Endothelial cell of umbilical vein (primary cell): ENCODE data around the gene PIANP. TPM values are rescaled to one million over a fixed set of nuclear protein-coding genes. Genes with fewer than 3 reads are reported as not detected.

ENCODE experiments used
- BruUV-seq: library from RNA; stranded (reverse); fragments of 400-500 nt; replicated peaks from 2 replicates; lab custom pipeline; 2021; lab: Mats Ljungman, UMichigan
- CTCF ChIA-PET: fragments of 300-600, 350-600 bp; sonication (Branson Sonifier 250); formaldehyde crosslinking; loops from one replicate; lab custom pipeline; 2021; ENCODE audit warnings: antibody characterized with exemption, inconsistent platforms; lab: Charles Lee
- POLR2A ChIA-PET: fragments of 300-600, 350-600 bp; sonication (Branson Sonifier 250); formaldehyde crosslinking; loops from one replicate; lab custom pipeline; 2021; ENCODE audit warnings: antibody characterized with exemption, inconsistent platforms; lab: Charles Lee
- DNase-seq: peaks from one replicate; pipeline ENCODE4 v3.0.0-alpha.2; 2011; ENCODE audit warnings: low read depth, low spot score
- FAIRE-seq: peaks from 2 replicates; lab custom pipeline; 2011; peaks lifted over from hg19 to GRCh38; lab: Jason Lieb, UNC
- H2AFZ ChIP-seq: 2 replicates; pipeline ENCODE4 v1.6.0; 2012; ENCODE audit warnings: low read depth, low read length, control low read depth, inconsistent platforms
- H3K27ac ChIP-seq: 2 replicates; pipeline ENCODE4 v1.5.1; 2011; ENCODE audit warnings: low read depth, mild to moderate bottlenecking, control low read depth, low read length, moderate library complexity; ENCODE audit not compliant: insufficient read depth
- H3K27me3 ChIP-seq, 2 experiments: 2 replicates each; pipeline versions ENCODE4 v1.6.0 to v1.6.1; 2011; ENCODE audit warnings: low read length in 2 of 2, mixed read lengths in 1 of 2; ENCODE audit not compliant: control insufficient read depth in 2 of 2, insufficient read depth in 2 of 2
- H3K36me3 ChIP-seq, 2 experiments: 2 replicates in 1 of 2; 3 replicates in 1 of 2; pipeline ENCODE4 v1.5.1; 2011; ENCODE audit warnings: low read length in 2 of 2, mild to moderate bottlenecking in 1 of 2, moderate library complexity in 1 of 2; ENCODE audit not compliant: control insufficient read depth in 2 of 2, insufficient read depth in 2 of 2; ENCODE audit errors: extremely low read depth in 1 of 2
- H3K4me1 ChIP-seq: 3 replicates; pipeline ENCODE4 v1.5.1; 2011; ENCODE audit warnings: mild to moderate bottlenecking, low read length; ENCODE audit not compliant: control insufficient read depth, insufficient read depth; ENCODE audit errors: extremely low read depth
- H3K4me2 ChIP-seq: 2 replicates; pipeline ENCODE4 v1.6.1; 2011; ENCODE audit warnings: low read length, control low read depth, mixed read lengths; ENCODE audit not compliant: insufficient read depth
- H3K4me3 ChIP-seq, 3 experiments: fragments of 200-600 bp in 1 of 3; sonication (generic), shearing (Covaris generic) in 1 of 3; replicated peaks in 1 of 3; 2 replicates each; pipeline ENCODE4 v1.5.1; 2011 to 2016; ENCODE audit warnings: control low read depth in 3 of 3, low read length in 3 of 3, mild to moderate bottlenecking in 2 of 3, inconsistent platforms in 1 of 3, low read depth in 1 of 3, moderate library complexity in 1 of 3; ENCODE audit not compliant: insufficient read depth in 1 of 3
- H3K79me2 ChIP-seq: 2 replicates; pipeline ENCODE4 v1.6.0; 2012; ENCODE audit warnings: low read length, inconsistent platforms; ENCODE audit not compliant: control insufficient read depth, insufficient read depth
- H3K9ac ChIP-seq: replicated peaks from 2 replicates; pipeline ENCODE3; 2011; ENCODE audit warnings: low read length, control low read depth; ENCODE audit not compliant: insufficient read depth; ENCODE audit errors: extremely low read depth
- H3K9me1 ChIP-seq: replicated peaks from 3 replicates; pipeline ENCODE4 v1.6.0; 2011; ENCODE audit warnings: mild to moderate bottlenecking, low read length; ENCODE audit not compliant: control insufficient read depth, insufficient read depth; ENCODE audit errors: extremely low read depth
- H3K9me3 ChIP-seq: replicated peaks from 2 replicates; pipeline ENCODE4 v1.5.1; 2012; ENCODE audit warnings: low read length, inconsistent platforms; ENCODE audit not compliant: control insufficient read depth, insufficient read depth
- H4K20me1 ChIP-seq: replicated peaks from 2 replicates; pipeline ENCODE3; 2011; ENCODE audit warnings: mild to moderate bottlenecking, low read length; ENCODE audit not compliant: control insufficient read depth, insufficient read depth; ENCODE audit errors: extremely low read depth
- EZH2 ChIP-seq: IDR thresholded peaks from 2 replicates; pipeline ENCODE4 v1.6.1; 2012; ENCODE audit warnings: borderline replicate concordance, low read depth, mild to moderate bottlenecking, moderate library complexity, low read length, inconsistent platforms; ENCODE audit not compliant: severe bottlenecking
- FOS ChIP-seq: IDR thresholded peaks from 2 replicates; pipeline ENCODE4 v1.6.1; 2011; ENCODE audit warnings: mild to moderate bottlenecking, low read length, moderate library complexity, borderline replicate concordance; ENCODE audit not compliant: insufficient read depth
- GATA2 ChIP-seq: IDR thresholded peaks from 2 replicates; pipeline ENCODE4 v1.7.0; 2011; ENCODE audit warnings: low read depth, mild to moderate bottlenecking, moderate library complexity, mixed read lengths, low read length; ENCODE audit not compliant: insufficient read length, insufficient read depth
- JUN ChIP-seq: IDR thresholded peaks from 2 replicates; pipeline ENCODE4 v1.6.1; 2011; ENCODE audit warnings: borderline replicate concordance, low read depth; ENCODE audit not compliant: insufficient read length, insufficient read depth
- MYC ChIP-seq: IDR thresholded peaks from one replicate; pipeline ENCODE4 v1.6.1; 2011; ENCODE audit warnings: mild to moderate bottlenecking, low read depth, low read length
- POLR2A ChIP-seq: IDR thresholded peaks from 2 replicates; pipeline ENCODE4 v1.6.1; 2012; ENCODE audit warnings: low read depth, mild to moderate bottlenecking, control low read depth, low read length
- POLR2AphosphoS5 ChIP-seq: IDR thresholded peaks from 2 replicates; pipeline ENCODE4 v1.6.1; 2012; ENCODE audit warnings: low read depth, mild to moderate bottlenecking, control low read depth, low read length, moderate library complexity; ENCODE audit not compliant: insufficient read depth
- dilution Hi-C: fragments of 300-500 bp; cut with MboI; formaldehyde crosslinking; loops from one replicate; pipeline ENCODE4 v1.15.0; 2019; ENCODE audit warnings: low sequenced_read_pairs; ENCODE audit not compliant: extremely low pct_ligation_motif_present
- intact Hi-C: fragments of 100-400 bp; cut with micrococcal nuclease; formaldehyde crosslinking; loops from one replicate; pipeline ENCODE4 v1.10.0; 2022
- polyA plus RNA-seq, 4 experiments: library from polyadenylated mRNA; depleted of rRNA in 3 of 4; stranded (reverse) in 3 of 4; unstranded in 1 of 4; fragments of >200 nt; gene quantifications; 2 replicates each; pipeline versions ENCODE4 v1.2.1 to v1.2.3, GENCODE V29; 2011 to 2012; ENCODE audit warnings: missing spikeins in 1 of 4
- total RNA-seq: library from RNA; stranded (reverse); gene quantifications from 2 replicates; pipeline ENCODE4 v1.2.3, GENCODE V29; 2021
- TF ChIP-seq, protein P1 (sequence below): IDR thresholded peaks from 2 replicates; pipeline ENCODE4 v1.6.1; 2011; ENCODE audit not compliant: insufficient read depth, insufficient read length
- TF ChIP-seq, protein P2 (sequence below), 2 donors: IDR thresholded peaks; 1 replicate in 1 of 2; 2 replicates in 1 of 2; pipeline ENCODE4 v1.5.1; 2011; ENCODE audit warnings: low read length in 2 of 2, mild to moderate bottlenecking in 2 of 2, moderate library complexity in 2 of 2, control low read depth in 1 of 2, inconsistent platforms in 1 of 2, low read depth in 1 of 2; ENCODE audit not compliant: insufficient read depth in 1 of 2; ENCODE audit errors: extremely low read depth in 1 of 2

PIANP gene
- total and polyA plus RNA-seq, 2 donors (not counting 3 experiments of a cell fraction or from before 2014, with no cell fraction given) = 0.10 to 0.55 TPM

DNA sequence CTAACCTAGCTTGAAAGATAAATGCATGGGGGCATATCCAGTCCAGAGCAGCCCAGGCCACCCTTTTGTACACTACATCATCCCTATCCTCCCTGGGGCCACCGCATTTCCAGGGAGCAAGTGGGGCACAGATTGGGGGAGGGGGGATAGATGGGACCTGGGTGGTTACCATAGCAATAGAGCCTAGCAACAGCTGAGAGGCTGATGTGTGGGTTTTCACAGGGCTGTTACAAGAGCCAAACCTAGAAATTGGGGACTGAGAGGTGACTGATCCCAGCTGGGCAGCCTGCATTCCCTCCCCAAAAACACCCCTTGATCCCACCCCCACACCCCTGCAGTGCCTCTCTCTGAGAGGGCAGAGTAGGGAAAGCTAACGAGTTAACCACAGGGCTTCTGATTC, 7.7 kb downstream of the PIANP start:
- dilution Hi-C loops = no loop called here

More for the DNA sequence above, 7.7 kb downstream of the PIANP start:
- POLR2A ChIA-PET = no interaction called here
- no peak overlapping the region for H3K9ac ChIP-seq
- no TSS peak for BruUV-seq
- no peaks in the 10 kb centered on the region for H4K20me1 ChIP-seq
- TF ChIP-seq POLR2AphosphoS5 = no peak
- TF ChIP-seq MYC = no peak
- TF ChIP-seq, protein P1, sequence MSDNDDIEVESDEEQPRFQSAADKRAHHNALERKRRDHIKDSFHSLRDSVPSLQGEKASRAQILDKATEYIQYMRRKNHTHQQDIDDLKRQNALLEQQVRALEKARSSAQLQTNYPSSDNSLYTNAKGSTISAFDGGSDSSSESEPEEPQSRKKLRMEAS = no peak
- TF ChIP-seq POLR2A = no peak
- TF ChIP-seq GATA2 = no peak
- TF ChIP-seq FOS = no peak
- TF ChIP-seq JUN = no peak
- TF ChIP-seq, protein P2, sequence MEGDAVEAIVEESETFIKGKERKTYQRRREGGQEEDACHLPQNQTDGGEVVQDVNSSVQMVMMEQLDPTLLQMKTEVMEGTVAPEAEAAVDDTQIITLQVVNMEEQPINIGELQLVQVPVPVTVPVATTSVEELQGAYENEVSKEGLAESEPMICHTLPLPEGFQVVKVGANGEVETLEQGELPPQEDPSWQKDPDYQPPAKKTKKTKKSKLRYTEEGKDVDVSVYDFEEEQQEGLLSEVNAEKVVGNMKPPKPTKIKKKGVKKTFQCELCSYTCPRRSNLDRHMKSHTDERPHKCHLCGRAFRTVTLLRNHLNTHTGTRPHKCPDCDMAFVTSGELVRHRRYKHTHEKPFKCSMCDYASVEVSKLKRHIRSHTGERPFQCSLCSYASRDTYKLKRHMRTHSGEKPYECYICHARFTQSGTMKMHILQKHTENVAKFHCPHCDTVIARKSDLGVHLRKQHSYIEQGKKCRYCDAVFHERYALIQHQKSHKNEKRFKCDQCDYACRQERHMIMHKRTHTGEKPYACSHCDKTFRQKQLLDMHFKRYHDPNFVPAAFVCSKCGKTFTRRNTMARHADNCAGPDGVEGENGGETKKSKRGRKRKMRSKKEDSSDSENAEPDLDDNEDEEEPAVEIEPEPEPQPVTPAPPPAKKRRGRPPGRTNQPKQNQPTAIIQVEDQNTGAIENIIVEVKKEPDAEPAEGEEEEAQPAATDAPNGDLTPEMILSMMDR (IDR thresholded peaks at IDR 0.05; ENCODE audit: extremely low read depth in 1 of 2, insufficient read depth in 1 of 2, low read depth in 1 of 2, low read length in 2 of 2) = no peak
- TF ChIP-seq EZH2 = no peak
- no peak overlapping the region for H2AFZ ChIP-seq
- no peak overlapping the region for H3K4me2 ChIP-seq
- peaks cover 15% of the 10 kb centered on the region for H3K79me2 ChIP-seq
- no peaks in the 10 kb centered on the region for H3K36me3 ChIP-seq
- DNase-seq (no peak), FAIRE-seq (no peak)
- no peak overlapping the region for H3K4me3 ChIP-seq
- CTCF ChIA-PET = interaction anchor here (1.8 kb wide), 1 partner anchor 9 kb away, joined by 8 read pairs; no protein-coding TSS in a partner anchor
- H3K27me3 ChIP-seq = peaks cover 0 to under 1% of the 10 kb centered on the region in 2 experiments
- H3K9me3 ChIP-seq = no peaks in the 10 kb centered on the region
- peaks cover 12% of the 10 kb centered on the region for H3K4me1 ChIP-seq
- intact Hi-C loops = no loop called here
- H3K9me1 ChIP-seq = no peaks in the 10 kb centered on the region
- H3K27ac ChIP-seq = no peak overlapping the region
